T-helper 2 cell treated with Interferon-gamma antibody and Interleukin-4, amounts not matched to agents 100 ng/mL and 5 ng/mL, for 36 hours (primary cell): ENCODE measurements around the gene KHDRBS1. TPM values are rescaled to one million over a fixed set of nuclear protein-coding genes. Genes with fewer than 3 reads are reported as not detected.
"Not testable (repeated sequence)": the region's sequence is repeated elsewhere in the genome, so short reads cannot be mapped to it uniquely, and the experiment has no call there.

Source experiments
- intact Hi-C: fragments of 100-400 bp; cut with micrococcal nuclease; formaldehyde crosslinking; loops from one replicate; pipeline ENCODE4 v1.15.1; 2023
- total RNA-seq: library from RNA; stranded (reverse); gene quantifications from 2 replicates; pipeline ENCODE4 v1.2.3, GENCODE V29; 2022

KHDRBS1 gene, protein sequence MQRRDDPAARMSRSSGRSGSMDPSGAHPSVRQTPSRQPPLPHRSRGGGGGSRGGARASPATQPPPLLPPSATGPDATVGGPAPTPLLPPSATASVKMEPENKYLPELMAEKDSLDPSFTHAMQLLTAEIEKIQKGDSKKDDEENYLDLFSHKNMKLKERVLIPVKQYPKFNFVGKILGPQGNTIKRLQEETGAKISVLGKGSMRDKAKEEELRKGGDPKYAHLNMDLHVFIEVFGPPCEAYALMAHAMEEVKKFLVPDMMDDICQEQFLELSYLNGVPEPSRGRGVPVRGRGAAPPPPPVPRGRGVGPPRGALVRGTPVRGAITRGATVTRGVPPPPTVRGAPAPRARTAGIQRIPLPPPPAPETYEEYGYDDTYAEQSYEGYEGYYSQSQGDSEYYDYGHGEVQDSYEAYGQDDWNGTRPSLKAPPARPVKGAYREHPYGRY
- 160 and 162 TPM in 2 replicates for total RNA-seq

DNA sequence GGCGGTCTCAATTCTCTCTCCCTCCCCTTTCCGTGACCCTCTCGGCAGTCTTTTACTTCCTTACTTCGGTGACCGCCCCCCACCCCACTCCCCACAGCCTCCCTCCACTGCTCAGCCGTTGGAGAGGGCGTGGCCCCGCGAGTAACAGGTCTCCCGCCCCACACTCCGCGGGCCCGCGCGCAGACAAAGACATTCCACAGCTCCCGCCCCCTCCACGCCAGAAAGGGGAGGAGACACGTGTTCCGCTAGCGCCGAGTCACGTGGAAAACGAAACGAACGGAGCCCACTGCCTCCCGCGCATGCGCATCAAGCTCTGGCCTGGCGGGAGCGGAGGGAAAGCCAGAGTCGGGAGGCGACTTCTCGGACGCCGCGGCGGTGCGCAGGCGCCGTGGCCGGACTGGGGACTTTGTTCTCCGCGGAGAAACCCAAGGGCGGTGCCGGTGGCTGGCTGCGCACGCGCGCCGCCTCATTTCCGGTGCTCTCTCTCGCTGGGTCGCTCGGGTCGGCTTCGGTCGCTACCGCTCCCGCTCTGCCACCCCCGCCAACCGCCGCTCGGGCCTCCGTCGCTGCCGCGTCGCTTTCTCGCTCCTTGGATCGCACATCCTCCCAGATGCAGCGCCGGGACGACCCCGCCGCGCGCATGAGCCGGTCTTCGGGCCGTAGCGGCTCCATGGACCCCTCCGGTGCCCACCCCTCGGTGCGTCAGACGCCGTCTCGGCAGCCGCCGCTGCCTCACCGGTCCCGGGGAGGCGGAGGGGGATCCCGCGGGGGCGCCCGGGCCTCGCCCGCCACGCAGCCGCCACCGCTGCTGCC is at the start of gene KHDRBS1:
TSS of gene KHDRBS1 (plus strand) at position 483 of the 813 bp plus-strand sequence. CDS start at position 611, 128 bp downstream.
- intact Hi-C loops: loop anchor here (1.0 to 10.0 kb wide), 5 partner anchors 59 to 1296 kb away; partner anchors contain the start of genes PEF1, TMEM39B and TXLNA

DNA sequence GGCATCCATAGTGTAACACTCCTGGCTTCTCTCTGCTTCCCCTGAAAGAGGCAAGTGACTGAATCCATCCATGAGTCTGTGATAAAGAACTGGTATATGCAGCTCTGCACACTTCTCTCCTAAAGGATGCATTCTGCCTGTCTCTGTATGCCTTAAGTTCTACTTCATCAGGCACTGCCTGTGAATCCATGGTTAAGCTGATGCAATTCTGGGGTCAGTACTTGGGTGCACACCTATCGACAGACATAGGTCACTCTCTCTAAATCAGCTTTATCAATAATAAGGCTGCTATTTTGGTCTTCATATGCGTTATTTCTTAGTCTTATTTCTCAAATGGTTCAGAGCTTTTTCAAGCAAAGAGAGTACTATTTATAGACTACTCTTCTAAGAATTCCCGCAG is 42.8 kb upstream of the KHDRBS1 start:
- intact Hi-C loops: no loop called here

- intact Hi-C loops: no loop called here
Measured at GRCh38 chr1:31976401-31976800, 37.3 kb upstream of the KHDRBS1 start.

DNA sequence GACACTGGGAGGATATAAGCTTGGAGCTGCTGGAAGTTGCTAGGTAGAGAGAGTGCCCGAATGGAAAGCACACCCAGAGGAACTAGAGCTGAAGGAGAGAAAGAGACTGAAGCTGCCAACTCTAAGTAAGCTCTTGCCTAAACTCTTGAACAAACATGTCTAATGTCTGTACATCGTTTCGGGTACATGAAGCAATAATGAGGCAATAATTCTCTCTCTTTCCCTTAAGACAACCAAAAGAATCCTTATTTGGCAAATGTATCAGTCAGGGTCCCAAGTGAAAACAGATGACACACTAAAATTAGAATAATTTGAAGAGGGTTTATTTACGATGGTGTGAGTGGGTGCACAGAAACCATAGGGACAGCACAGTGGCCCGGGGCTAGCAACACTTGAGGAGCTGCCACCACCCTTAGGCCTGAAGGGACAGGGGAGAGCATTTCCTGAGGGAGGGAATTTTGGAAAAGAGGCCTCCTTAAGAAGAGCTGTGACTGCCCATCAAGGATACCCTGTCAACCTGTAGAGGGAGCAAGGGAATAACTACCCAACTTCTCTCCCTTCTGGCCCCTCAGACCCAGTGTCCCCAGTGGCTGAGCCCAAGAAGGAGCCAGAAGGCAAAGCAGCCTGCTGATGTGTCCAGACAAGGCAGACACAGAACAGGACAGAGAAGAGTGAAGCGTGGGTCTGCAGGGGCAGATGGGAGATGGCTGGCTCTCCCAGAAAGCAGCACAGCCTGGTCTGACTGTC is 36.1 kb upstream of the KHDRBS1 start:
- intact Hi-C loops: no loop called here

GRCh38 chr1:31978843-31979400 is 34.7 kb upstream of the KHDRBS1 start:
- intact Hi-C loops: no loop called here

GRCh38 chr1:31980835-31981455 is 32.7 kb upstream of the KHDRBS1 start:
- intact Hi-C loops: no loop called here

DNA sequence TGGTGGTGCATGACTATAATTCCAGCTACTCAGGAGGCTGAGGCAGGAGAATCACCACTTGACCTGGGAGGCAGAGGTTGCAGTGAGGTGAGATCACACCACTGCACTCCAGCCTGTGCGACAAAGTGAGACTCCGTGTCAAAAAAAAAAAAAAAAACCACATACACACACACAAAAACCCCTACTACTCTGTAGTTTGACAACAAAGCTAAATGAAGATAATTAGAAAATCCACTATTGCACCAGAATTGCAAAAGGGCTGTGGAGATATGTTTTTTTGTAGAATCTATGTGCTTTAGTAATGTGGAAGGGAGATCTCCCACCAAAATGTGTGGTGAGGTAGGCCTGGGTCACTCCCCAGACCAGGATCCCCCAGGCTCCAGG is 32.2 kb upstream of the KHDRBS1 start:
- intact Hi-C loops: no loop called here

- intact Hi-C loops: no loop called here
Measured at GRCh38 chr1:31981972-31982371, 31.7 kb upstream of the KHDRBS1 start.

DNA sequence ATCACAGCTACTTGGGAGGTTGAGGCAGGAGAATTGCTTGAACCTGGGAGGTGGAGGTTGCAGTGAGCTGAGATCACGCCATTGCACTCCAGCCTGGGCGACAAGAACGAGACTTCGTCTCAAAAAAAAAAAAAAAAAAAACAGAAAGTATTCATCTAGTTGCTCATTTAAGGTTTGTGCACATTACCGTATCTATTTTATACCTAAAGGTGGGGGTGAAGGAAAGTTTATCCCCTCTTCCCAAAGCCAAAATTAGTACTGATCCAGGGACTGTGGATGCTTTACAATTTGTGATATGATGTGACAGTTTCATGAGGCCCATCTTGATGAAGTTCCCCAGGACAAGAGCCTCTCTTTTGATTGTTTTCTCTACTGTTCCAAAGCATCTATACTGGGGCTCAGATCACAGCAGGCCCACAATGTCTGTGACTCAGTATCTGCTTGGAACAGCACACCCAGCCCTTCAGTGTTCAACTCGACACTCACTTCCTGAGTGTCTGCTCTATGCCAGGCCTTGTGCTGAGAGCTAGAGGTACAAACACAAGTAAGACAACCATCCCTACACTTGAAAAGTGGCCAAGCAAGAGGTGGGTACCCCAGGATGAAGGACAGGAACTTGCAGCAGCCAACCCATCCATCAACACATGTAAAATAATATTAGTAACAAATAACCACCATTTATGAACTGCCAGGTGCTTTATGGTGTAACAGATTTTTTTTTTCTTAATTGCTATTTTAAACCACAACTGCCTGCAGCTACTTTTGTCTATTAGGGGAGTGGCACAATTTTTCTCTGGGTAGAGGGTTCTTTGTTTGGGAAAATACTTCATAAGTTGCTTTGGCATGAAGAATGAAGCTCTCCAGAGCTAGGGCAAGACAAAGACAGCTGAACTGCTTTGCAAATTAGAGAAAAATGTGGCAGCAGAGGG is 29.0 kb upstream of the KHDRBS1 start:
- intact Hi-C loops: no loop called here

GRCh38 chr1:31985430-31985829 is 28.2 kb upstream of the KHDRBS1 start:
- intact Hi-C loops: no loop called here

GRCh38 chr1:31987135-31987619 is 26.5 kb upstream of the KHDRBS1 start:
- intact Hi-C loops: no loop called here

GRCh38 chr1:31989964-31990363 is 23.7 kb upstream of the KHDRBS1 start:
- intact Hi-C loops: no loop called here

DNA sequence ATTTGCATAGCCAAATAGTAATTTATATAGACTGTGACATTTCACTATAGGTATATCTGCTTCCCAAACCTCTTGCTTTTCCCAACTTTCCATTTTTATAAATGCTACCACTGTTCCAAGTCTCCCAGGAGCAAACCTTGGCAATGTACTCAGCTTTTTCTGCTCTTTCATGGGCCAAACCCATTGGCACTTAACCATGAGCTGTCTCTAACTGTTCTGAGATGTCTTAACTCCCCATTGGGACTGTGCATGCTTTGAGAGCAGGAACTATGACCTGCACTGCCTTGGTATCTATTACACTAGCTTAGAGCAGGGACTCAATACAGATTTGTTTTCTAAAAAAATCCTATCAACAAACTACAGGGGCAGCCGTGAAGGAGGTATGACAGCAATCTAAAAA is 22.5 kb upstream of the KHDRBS1 start:
- intact Hi-C loops: no loop called here

DNA sequence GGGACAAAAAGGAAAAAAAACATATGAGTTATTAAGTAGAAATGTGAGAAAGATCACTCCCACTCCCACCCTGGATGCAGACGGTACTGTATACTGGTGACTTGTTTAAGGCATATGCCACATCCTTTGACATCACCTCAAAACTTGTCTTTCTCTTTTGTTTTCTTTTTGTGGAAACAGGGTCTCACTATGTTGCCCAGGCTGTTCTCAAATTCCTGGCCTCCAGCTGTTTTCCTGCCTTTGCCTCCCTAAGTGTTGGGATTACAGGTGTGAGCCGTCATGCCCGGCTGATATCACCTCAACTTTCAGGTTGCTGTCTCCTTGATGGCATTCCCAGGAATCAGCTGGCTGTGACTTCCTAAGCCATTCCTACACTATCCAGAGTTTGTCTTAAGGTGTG is 18.4 kb upstream of the KHDRBS1 start:
- intact Hi-C loops: no loop called here

DNA sequence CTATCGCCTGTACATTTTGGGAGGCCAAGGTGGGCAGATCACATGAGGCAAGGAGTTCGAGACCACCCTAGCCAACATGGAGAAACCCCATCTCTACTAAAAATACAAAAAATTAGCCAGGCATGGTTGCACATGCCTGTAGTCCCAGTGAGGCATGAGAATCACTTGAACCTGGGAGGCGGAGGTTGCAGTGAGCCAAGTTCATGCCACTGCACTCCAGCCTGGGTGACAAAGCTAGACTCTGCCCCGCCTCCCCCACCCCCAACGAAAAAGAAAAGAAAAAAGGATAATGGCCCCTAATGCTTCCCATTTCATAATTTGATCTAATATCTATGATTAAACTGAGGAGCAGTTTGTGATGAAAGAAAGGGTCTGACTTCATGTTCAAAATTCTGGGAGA is 17.5 kb upstream of the KHDRBS1 start:
- intact Hi-C loops: not testable (repeated sequence)

GRCh38 chr1:32001863-32002262 is 11.8 kb upstream of the KHDRBS1 start:
- intact Hi-C loops: no loop called here

DNA sequence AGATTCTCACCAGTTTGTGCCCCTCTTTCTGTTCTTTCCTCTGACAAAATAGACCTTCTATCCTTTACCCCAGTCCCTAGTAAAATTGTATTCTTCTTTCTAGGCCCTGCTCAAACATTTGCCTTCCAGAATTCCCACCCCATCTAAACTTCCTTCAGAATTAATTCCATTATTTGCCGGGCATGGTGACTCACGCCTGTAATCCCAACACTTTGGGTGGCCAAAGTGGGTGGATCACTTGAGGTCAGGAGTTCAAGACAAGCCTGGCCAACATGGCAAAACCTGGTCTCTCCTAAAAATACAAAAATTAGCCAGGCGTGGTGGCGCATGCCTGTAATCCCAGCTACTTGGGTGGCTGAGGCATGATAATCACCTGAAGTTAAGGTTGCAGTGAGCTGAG is 11.4 kb upstream of the KHDRBS1 start:
- intact Hi-C loops: not testable (repeated sequence)

- intact Hi-C loops: no loop called here
Measured at GRCh38 chr1:32005522-32005921, 8.1 kb upstream of the KHDRBS1 start.

- intact Hi-C loops: no loop called here
Measured at GRCh38 chr1:32007591-32007940, 6.1 kb upstream of the KHDRBS1 start.

DNA sequence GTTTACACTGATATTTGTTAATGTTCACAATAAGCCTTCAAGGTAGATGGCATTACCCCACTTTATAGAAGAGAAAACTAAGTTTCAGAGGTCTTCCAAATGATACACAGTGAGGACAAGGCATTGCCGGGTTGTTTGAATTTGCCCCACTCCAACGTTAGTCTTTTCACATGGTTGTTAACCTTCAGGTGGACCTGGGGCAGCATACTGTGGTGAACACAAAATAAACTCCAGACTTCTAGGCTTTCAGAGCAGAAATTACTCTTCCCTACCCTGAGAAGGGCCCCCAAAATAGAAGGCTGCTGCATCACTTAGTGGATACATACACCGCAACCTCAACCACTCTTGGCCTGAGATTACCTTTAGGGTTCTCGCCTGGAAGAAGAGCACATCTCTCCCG is 3.4 kb upstream of the KHDRBS1 start:
- intact Hi-C loops: loop anchor here (5.0 to 10.0 kb wide), 3 partner anchors 68 to 1293 kb away; partner anchors contain the start of gene PEF1
